K562 (cell line): ENCODE results near the gene MICALL2. TPM values are rescaled to one million over a fixed set of nuclear protein-coding genes. Genes with fewer than 3 reads are reported as not detected.

Experiments used
- BCOR ChIP-seq: fragments of 450-650 bp; IDR thresholded peaks from 2 replicates; pipeline ENCODE4 v1.6.1; 2016
- DIDO1 ChIP-seq: fragments of 450-650 bp; IDR thresholded peaks from 2 replicates; pipeline ENCODE4 v1.6.1; 2016; ENCODE audit warnings: low read depth, missing biosample characterization, missing genetic modification characterization
- DPF2 ChIP-seq: fragments of 450-650 bp; IDR thresholded peaks from 2 replicates; pipeline ENCODE4 v1.6.1; 2016
- ESRRA ChIP-seq: fragments of 450-650 bp; IDR thresholded peaks from 2 replicates; pipeline ENCODE4 v1.6.1; 2014; ENCODE audit warnings: low read depth, mild to moderate bottlenecking, moderate library complexity, borderline replicate concordance
- FOXM1 ChIP-seq, 2 experiments: fragments of 450-650 bp in 1 of 2; sonication (generic) in 1 of 2; formaldehyde crosslinking in 1 of 2; IDR thresholded peaks; 2 replicates each; pipeline versions ENCODE4 v1.6.1 to v1.9.0; 2017 to 2022; ENCODE audit warnings: low read depth in 2 of 2, mild to moderate bottlenecking in 2 of 2, missing genetic modification reagents in 1 of 2, moderate library complexity in 1 of 2
- FUS ChIP-seq: fragments of 200-400 bp; formaldehyde crosslinking; optimal IDR thresholded peaks from 2 replicates; pipeline ENCODE3; 2017; ENCODE audit warnings: low read depth, low read length
- IRF9 ChIP-seq: fragments of 450-650 bp; IDR thresholded peaks from 2 replicates; pipeline ENCODE4 v1.6.1; 2016; ENCODE audit warnings: missing biosample characterization, missing genetic modification characterization
- KLF10 ChIP-seq: fragments of 250-450 bp; sonication (Bioruptor Pico); IDR thresholded peaks from 2 replicates; pipeline ENCODE4 v1.6.1; 2021; ENCODE audit warnings: matching md5 sums
- KLF13 ChIP-seq: fragments of 450-650 bp; IDR thresholded peaks from 2 replicates; pipeline ENCODE4 v1.6.1; 2016; ENCODE audit warnings: missing genetic modification characterization, low read depth, mild to moderate bottlenecking, missing compliant biosample characterization, moderate library complexity, borderline replicate concordance
- MYC ChIP-seq, 2 experiments: fragments of 250-450 bp in 1 of 2; sonication (Bioruptor Pico) in 1 of 2; IDR thresholded peaks; 2 replicates each; pipeline versions ENCODE4 v1.5.1 to v1.6.1; 2012 to 2021; ENCODE audit warnings: low read depth in 2 of 2, borderline replicate concordance in 1 of 2, improper control_type of control experiment in 1 of 2, low read length in 1 of 2, mild to moderate bottlenecking in 1 of 2, moderate library complexity in 1 of 2
- NCOR1 ChIP-seq: fragments of 450-650 bp; IDR thresholded peaks from 2 replicates; pipeline ENCODE4 v1.6.1; 2016; ENCODE audit warnings: mild to moderate bottlenecking, moderate library complexity
- NFIC ChIP-seq: fragments of 450-650 bp; IDR thresholded peaks from 2 replicates; pipeline ENCODE4 v1.6.1; 2017; ENCODE audit warnings: mild to moderate bottlenecking, inconsistent platforms
- RAD51 ChIP-seq: fragments of 450-650 bp; IDR thresholded peaks from 2 replicates; pipeline ENCODE4 v1.7.1; 2016; ENCODE audit warnings: low read depth, mild to moderate bottlenecking, borderline replicate concordance
- TBP ChIP-seq: optimal IDR thresholded peaks from 2 replicates; pipeline ENCODE3; 2011; ENCODE audit warnings: low read depth, low read length, improper control_type of control experiment
- ZBTB43 ChIP-seq: sonication (generic); formaldehyde crosslinking; IDR thresholded peaks from 2 replicates; pipeline ENCODE4 v1.8.0; 2023; ENCODE audit warnings: mild to moderate bottlenecking, missing genetic modification reagents
- ZNF277 ChIP-seq: fragments of 250-450 bp; sonication (Bioruptor Pico); IDR thresholded peaks from 2 replicates; pipeline ENCODE4 v1.8.0; 2022; ENCODE audit warnings: inconsistent platforms, mild to moderate bottlenecking, moderate library complexity, borderline replicate concordance
- polyA plus RNA-seq, 8 experiments: library from polyadenylated mRNA; depleted of rRNA in 4 of 8; stranded (reverse) in 5 of 8; unstranded in 3 of 8; fragments of >200 nt; fragmentation: Nextera tagmentation in 2 of 8; fragmentation: Illumina TruSeq in 1 of 8; extraction: Ambion mirVana in 2 of 8; extraction: Trizol in 1 of 8; gene quantifications; 2 replicates each; pipeline versions ENCODE4 v1.2.1 to v1.2.3, GENCODE V29; 2011 to 2014; ENCODE audit warnings: inconsistent platforms in 1 of 8, missing spikeins in 1 of 8
- total RNA-seq, 7 experiments: library from RNA; depleted of rRNA in 6 of 7; stranded (reverse); fragments of >200 nt in 6 of 7; fragmentation: Illumina TruSeq in 2 of 7; extraction: Trizol in 2 of 7; gene quantifications; 2 replicates each; pipeline versions ENCODE4 v1.2.1 to v1.2.3, GENCODE V29; 2011 to 2021; ENCODE audit warnings: low replicate concordance in 1 of 7
- TF ChIP-seq, protein P1 (sequence below), 2 experiments: IDR thresholded peaks; 2 replicates each; pipeline ENCODE4 v1.6.1; 2012; ENCODE audit warnings: improper control_type of control experiment in 2 of 2, low read depth in 2 of 2, low read length in 2 of 2, borderline replicate concordance in 1 of 2
- TF ChIP-seq, protein P2 (sequence below): fragments of 450-650 bp; IDR thresholded peaks from 2 replicates; pipeline ENCODE4 v1.6.1; 2016; ENCODE audit warnings: borderline replicate concordance

The MICALL2 gene
- total and polyA plus RNA-seq, 9 of the 15 experiments (the other 6 are each of a cell fraction or from before 2014, with no cell fraction given), result 1.8 to 103 (median 17.0) TPM

DNA sequence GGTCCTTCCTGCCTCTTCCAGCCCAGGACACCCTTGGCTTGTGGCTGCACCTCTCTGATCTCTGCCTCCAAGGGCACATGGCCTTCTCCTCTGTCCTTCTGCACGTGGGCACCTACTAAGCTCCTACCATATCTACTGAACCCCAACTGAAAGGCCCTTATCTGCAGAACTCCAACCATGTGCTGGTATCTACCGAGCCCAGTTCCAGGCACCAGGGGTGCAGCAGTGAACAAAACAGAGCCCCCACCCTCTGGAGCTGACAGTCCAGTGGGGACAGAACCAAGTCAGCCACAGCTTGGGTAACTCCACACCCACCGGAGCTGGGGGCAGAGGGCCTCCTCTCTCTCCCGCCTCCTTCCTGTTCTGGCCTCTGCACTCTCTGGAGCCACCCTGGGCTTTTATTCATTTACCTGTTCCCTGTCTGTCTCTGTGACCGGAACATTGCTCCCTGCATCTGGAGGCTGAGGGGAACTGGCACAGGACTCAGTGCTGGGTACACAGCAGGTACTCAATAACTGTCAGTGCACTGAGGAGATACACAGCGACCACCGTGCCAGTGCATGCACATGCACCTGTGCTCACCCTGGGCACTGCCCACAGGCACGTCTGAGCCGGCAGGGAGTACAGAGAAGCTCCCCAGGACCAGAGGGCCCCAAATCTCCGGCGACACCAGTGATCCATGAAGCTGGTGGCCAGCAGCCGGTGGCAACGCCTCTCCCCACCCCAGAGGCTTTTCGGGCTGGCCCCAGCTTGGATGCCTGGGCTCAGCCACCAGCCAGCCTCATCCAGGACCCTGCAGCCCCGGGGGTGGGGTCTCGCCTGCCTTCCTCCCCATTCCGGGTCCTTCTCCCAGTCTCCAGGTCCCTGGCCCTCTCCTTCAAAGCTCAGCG lies 2.0 kb downstream of the MICALL2 start (continued):
- TF ChIP-seq, protein P1, sequence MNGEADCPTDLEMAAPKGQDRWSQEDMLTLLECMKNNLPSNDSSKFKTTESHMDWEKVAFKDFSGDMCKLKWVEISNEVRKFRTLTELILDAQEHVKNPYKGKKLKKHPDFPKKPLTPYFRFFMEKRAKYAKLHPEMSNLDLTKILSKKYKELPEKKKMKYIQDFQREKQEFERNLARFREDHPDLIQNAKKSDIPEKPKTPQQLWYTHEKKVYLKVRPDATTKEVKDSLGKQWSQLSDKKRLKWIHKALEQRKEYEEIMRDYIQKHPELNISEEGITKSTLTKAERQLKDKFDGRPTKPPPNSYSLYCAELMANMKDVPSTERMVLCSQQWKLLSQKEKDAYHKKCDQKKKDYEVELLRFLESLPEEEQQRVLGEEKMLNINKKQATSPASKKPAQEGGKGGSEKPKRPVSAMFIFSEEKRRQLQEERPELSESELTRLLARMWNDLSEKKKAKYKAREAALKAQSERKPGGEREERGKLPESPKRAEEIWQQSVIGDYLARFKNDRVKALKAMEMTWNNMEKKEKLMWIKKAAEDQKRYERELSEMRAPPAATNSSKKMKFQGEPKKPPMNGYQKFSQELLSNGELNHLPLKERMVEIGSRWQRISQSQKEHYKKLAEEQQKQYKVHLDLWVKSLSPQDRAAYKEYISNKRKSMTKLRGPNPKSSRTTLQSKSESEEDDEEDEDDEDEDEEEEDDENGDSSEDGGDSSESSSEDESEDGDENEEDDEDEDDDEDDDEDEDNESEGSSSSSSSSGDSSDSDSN (IDR thresholded peaks at IDR 0.05; ENCODE audit: borderline replicate concordance in 1 of 2, low read depth in 2 of 2, low read length in 2 of 2), result no peak
- no peak for TF ChIP-seq FOXM1 (IDR thresholded peaks at IDR 0.05; ENCODE audit: low read depth)
- TF ChIP-seq FOXM1 (CRISPR knock-in tag; IDR thresholded peaks at IDR 0.05; ENCODE audit: low read depth), result no peak
- TF ChIP-seq TBP, result peak; percentile 50
- TF ChIP-seq, protein P2, sequence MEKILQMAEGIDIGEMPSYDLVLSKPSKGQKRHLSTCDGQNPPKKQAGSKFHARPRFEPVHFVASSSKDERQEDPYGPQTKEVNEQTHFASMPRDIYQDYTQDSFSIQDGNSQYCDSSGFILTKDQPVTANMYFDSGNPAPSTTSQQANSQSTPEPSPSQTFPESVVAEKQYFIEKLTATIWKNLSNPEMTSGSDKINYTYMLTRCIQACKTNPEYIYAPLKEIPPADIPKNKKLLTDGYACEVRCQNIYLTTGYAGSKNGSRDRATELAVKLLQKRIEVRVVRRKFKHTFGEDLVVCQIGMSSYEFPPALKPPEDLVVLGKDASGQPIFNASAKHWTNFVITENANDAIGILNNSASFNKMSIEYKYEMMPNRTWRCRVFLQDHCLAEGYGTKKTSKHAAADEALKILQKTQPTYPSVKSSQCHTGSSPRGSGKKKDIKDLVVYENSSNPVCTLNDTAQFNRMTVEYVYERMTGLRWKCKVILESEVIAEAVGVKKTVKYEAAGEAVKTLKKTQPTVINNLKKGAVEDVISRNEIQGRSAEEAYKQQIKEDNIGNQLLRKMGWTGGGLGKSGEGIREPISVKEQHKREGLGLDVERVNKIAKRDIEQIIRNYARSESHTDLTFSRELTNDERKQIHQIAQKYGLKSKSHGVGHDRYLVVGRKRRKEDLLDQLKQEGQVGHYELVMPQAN, result peak; percentile 47; the same call in 1 of the 2 replicates
- TF ChIP-seq DPF2, result peak; percentile 62; the same call in 1 of the 2 replicates
- TF ChIP-seq BCOR, result no peak
- no peak for TF ChIP-seq FUS
- TF ChIP-seq KLF10 (CRISPR knock-in tag), result no peak
- TF ChIP-seq MYC (IDR thresholded peaks at IDR 0.05; ENCODE audit: low read depth, low read length), result peak; percentile 82
- no peak for TF ChIP-seq MYC (CRISPR knock-in tag; IDR thresholded peaks at IDR 0.05; ENCODE audit: borderline replicate concordance, low read depth)
- no peak for TF ChIP-seq IRF9 (tag)
- 0 out of 2 replicates have a peak, but pooled peaks have one; percentile 30 for TF ChIP-seq NFIC
- no peak for TF ChIP-seq DIDO1 (tag)
- TF ChIP-seq ZNF277 (CRISPR knock-in tag), result no peak
- TF ChIP-seq ZBTB43 (CRISPR knock-in tag), result no peak
- no peak for TF ChIP-seq ESRRA
- no peak for TF ChIP-seq KLF13 (tag)
- TF ChIP-seq NCOR1, result no peak; the same call in 1 of the 2 replicates
- TF ChIP-seq RAD51, result no peak
